Naive thymus-derived CD4-positive, alpha-beta T cell (primary cell): Measurements from ENCODE around the gene EVL. TPM values are rescaled to one million over a fixed set of nuclear protein-coding genes. Genes with fewer than 3 reads are reported as not detected.
A peak's percentile ranks its signal among the peaks of the same experiment; 100 is the strongest.

Experiments used
- ATAC-seq: fragments of 150-1000 bp; cut with Tn5 transposase; 2 replicates; pipeline ENCODE4 v1.10.0; 2021; ENCODE audit warnings: mild to moderate bottlenecking, moderate library complexity
- CTCF ChIA-PET: fragments of 350-600 bp; sonication (Branson Sonifier 250); formaldehyde crosslinking; loops from one replicate; lab custom pipeline; 2021; ENCODE audit warnings: antibody characterized with exemption; lab: Charles Lee
- POLR2A ChIA-PET: fragments of 350-600 bp; sonication (Branson Sonifier 250); formaldehyde crosslinking; loops from one replicate; lab custom pipeline; 2021; ENCODE audit warnings: antibody characterized with exemption, inconsistent platforms; lab: Charles Lee
- DNase-seq, 9 donors: peaks; one replicate each; pipeline versions ENCODE4 v3.0.0 to v3.0.0-alpha.2; 2020 to 2022; ENCODE audit warnings: mixed read lengths in 1 of 9
- H3K27ac ChIP-seq: one replicate; pipeline ENCODE4 v1.7.0; 2013; ENCODE audit warnings: mild to moderate bottlenecking, low read depth, low read length, moderate library complexity
- H3K27me3 ChIP-seq, 2 donors: one replicate each; pipeline ENCODE4 v1.7.0; 2013; ENCODE audit warnings: low read length in 2 of 2, mild to moderate bottlenecking in 2 of 2, moderate library complexity in 2 of 2; ENCODE audit not compliant: control insufficient read depth in 2 of 2, insufficient read depth in 2 of 2
- H3K36me3 ChIP-seq, 3 experiments: 1 replicate in 2 of 3; 2 replicates in 1 of 3; pipeline ENCODE4 v1.7.0; 2013; ENCODE audit warnings: low read length in 3 of 3, mild to moderate bottlenecking in 3 of 3, moderate library complexity in 1 of 3; ENCODE audit not compliant: insufficient read depth in 3 of 3, control insufficient read depth in 2 of 3
- H3K4me1 ChIP-seq, 2 donors: one replicate each; pipeline ENCODE4 v1.7.0; 2013; ENCODE audit warnings: low read length in 2 of 2, mild to moderate bottlenecking in 2 of 2, moderate library complexity in 1 of 2; ENCODE audit not compliant: control insufficient read depth in 2 of 2, insufficient read depth in 2 of 2
- H3K4me3 ChIP-seq: 2 replicates; pipeline ENCODE4 v1.7.0; 2013; ENCODE audit warnings: mild to moderate bottlenecking, low read length
- H3K9me3 ChIP-seq, 3 experiments: 1 replicate in 2 of 3; 2 replicates in 1 of 3; pipeline ENCODE4 v1.7.0; 2013; ENCODE audit warnings: low read length in 3 of 3; ENCODE audit not compliant: control insufficient read depth in 2 of 3
- H3K27ac Mint-ChIP-seq, 9 donors: one replicate each; pipeline ENCODE4 v1.8.0; 2020 to 2022; ENCODE audit warnings: mixed read lengths in 9 of 9, mild to moderate bottlenecking in 8 of 9, moderate library complexity in 5 of 9, inconsistent platforms in 2 of 9
- H3K27me3 Mint-ChIP-seq, 5 donors: one replicate each; pipeline ENCODE4 v1.8.0; 2021 to 2022; ENCODE audit warnings: mixed read lengths in 5 of 5, mild to moderate bottlenecking in 1 of 5
- H3K36me3 Mint-ChIP-seq, 5 donors: one replicate each; pipeline ENCODE4 v1.8.0; 2020 to 2022; ENCODE audit warnings: mixed read lengths in 5 of 5, mild to moderate bottlenecking in 3 of 5, inconsistent platforms in 1 of 5
- H3K4me1 Mint-ChIP-seq, 7 donors: one replicate each; pipeline ENCODE4 v1.8.0; 2020 to 2022; ENCODE audit warnings: mixed read lengths in 7 of 7, mild to moderate bottlenecking in 3 of 7, inconsistent platforms in 1 of 7
- H3K4me3 Mint-ChIP-seq, 10 donors: one replicate each; pipeline ENCODE4 v1.8.0; 2020 to 2022; ENCODE audit warnings: mild to moderate bottlenecking in 10 of 10, mixed read lengths in 10 of 10, moderate library complexity in 6 of 10, inconsistent platforms in 2 of 10
- H3K9me3 Mint-ChIP-seq, 11 donors: one replicate each; pipeline ENCODE4 v1.8.0; 2020 to 2022; ENCODE audit warnings: mixed read lengths in 11 of 11, mild to moderate bottlenecking in 4 of 11, inconsistent platforms in 1 of 11, moderate library complexity in 1 of 11
- intact Hi-C, 2 donors: fragments of 100-400 bp; cut with micrococcal nuclease; formaldehyde crosslinking; loops; one replicate each; pipeline ENCODE4 v1.15.1; 2023
- polyA plus RNA-seq, 2 donors: library from polyadenylated mRNA; unstranded; fragments of 300-500 nt; fragmentation: Illumina TruSeq; gene quantifications; one replicate each; pipeline ENCODE4 v1.2.3, GENCODE V29; 2021
- total RNA-seq, 6 experiments: library from RNA in 5 of 6; stranded (reverse) in 5 of 6; gene quantifications; 1 replicate in 5 of 6; 2 replicates in 1 of 6; pipeline ENCODE4 v1.2.3 and lab custom pipeline; 2021 to 2026

The EVL gene
- total and polyA plus RNA-seq, 7 experiments from 2014 or later: 163 to 1,469 (median 936) TPM

DNA sequence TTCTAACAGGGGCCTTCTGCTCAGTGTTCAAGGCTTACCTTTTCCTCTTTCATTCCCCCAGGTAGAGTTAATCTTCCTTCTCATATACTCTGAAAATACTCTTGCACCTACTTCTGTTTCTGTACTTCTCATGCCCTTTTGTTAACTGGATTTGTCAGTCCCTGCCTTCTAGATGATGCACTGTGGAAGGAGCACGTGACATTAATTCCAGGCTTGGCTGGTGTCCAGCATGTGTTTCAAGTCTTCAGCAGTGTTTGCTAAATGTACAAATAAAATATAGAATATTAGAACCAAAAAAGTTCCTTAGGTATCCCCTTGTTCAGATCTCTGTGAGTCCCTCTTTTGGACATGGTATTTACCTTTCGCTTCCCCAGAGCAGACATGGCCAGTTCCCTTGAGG lies 27.9 kb upstream of the EVL start:
- Mint-ChIP-seq H3K36me3 (peaks cover 0 to 2% (median 0%) of the 10 kb centered on the region in 5 donors), H3K27me3 (no peaks in the 10 kb centered on the region), H3K9me3 (peaks cover 0 to 2% (median 0%) of the 10 kb centered on the region in 11 donors), H3K4me1 (peaks cover 1 to 8% (median 6%) of the 10 kb centered on the region in 7 donors), H3K27ac (peak overlapping the region in 2 of 9 donors; percentile 3 to 84), H3K4me3 (no peak overlapping the region)
- no peaks in the 10 kb centered on the region for H3K36me3 ChIP-seq
- H3K4me1 ChIP-seq: no peaks in the 10 kb centered on the region
- intact Hi-C loops: no loop called here
- H3K27me3 ChIP-seq: no peaks in the 10 kb centered on the region
- no peak overlapping the region for H3K27ac ChIP-seq
- POLR2A ChIA-PET: no interaction called here
- DNase-seq: no peak
- no peak for ATAC-seq
- no peak overlapping the region for H3K4me3 ChIP-seq
- CTCF ChIA-PET: interaction anchor here (0.6 kb wide), 1 partner anchor 82 kb away, joined by 4 read pairs; no protein-coding TSS in a partner anchor
- H3K9me3 ChIP-seq: no peaks in the 10 kb centered on the region

DNA sequence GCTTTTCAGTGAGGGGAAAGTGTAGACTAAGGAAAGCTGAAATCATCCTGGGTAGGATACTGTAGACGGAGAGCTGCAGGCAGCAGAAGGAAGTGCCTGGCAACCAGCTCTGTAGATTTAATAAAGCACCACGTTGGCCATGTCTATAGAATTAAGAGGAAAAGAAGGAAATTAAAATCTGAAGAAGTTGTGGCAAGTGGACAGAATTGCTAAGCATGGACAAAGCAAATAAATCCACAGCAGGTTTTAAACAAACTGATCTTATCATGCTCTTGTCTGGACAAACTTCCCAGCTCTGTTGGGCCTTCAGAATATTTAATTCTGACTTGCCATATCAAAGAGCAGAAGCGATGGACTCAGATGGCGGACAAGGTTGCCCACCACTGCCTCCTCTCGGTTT lies 27.2 kb upstream of the EVL start:
- intact Hi-C loops: no loop called here
- peaks cover 0 to 8% (median 6%) of the 10 kb centered on the region in 7 donors for H3K4me1 Mint-ChIP-seq
- peaks cover 0 to 2% (median 0%) of the 10 kb centered on the region in 5 donors for H3K36me3 Mint-ChIP-seq
- Histone ChIP-seq H3K27me3 (no peaks in the 10 kb centered on the region), H3K36me3 (no peaks in the 10 kb centered on the region), H3K4me3 (no peak overlapping the region), H3K27ac (no peak overlapping the region), H3K9me3 (no peaks in the 10 kb centered on the region), H3K4me1 (no peaks in the 10 kb centered on the region)
- no peaks in the 10 kb centered on the region for H3K27me3 Mint-ChIP-seq
- ATAC-seq (no peak), DNase-seq (no peak)
- ChIA-PET CTCF (interaction anchor here (1.1 kb wide), 1 partner anchor 70 kb away, joined by 4 read pairs; no protein-coding TSS in a partner anchor), POLR2A (no interaction called here)
- H3K27ac Mint-ChIP-seq: no peak overlapping the region
- no peaks in the 10 kb centered on the region for H3K9me3 Mint-ChIP-seq
- no peak overlapping the region for H3K4me3 Mint-ChIP-seq

DNA sequence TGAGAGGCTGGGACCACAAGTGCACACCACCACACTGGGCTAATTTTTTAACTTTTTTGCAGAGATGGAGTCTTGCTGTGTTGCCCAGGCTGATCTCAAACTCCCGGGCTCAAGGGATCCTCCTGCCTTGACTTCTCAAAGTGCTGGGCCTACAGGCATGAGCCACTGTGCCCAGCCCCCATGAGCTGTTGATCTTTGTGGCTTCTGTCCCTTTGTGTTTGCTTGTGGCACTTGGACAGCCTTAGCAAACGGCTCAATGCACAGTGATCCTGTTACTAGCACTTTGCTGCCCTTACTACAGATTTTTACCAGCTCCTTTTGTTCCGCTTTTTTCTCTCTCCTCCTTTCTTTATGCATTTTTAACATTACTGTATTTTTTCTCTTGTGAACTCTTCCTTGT lies 25.3 kb upstream of the EVL start:
- Mint-ChIP-seq H3K36me3 (peaks cover 0 to 2% (median 0%) of the 10 kb centered on the region in 5 donors), H3K27me3 (no peaks in the 10 kb centered on the region), H3K4me3 (no peak overlapping the region), H3K27ac (peak overlapping the region in 3 of 9 donors; percentile 5 to 23 (median 8)), H3K9me3 (no peaks in the 10 kb centered on the region), H3K4me1 (peaks cover 0 to 8% (median 6%) of the 10 kb centered on the region in 7 donors)
- Histone ChIP-seq H3K27me3 (no peaks in the 10 kb centered on the region), H3K27ac (no peak overlapping the region), H3K9me3 (no peaks in the 10 kb centered on the region), H3K4me1 (no peaks in the 10 kb centered on the region), H3K36me3 (no peaks in the 10 kb centered on the region), H3K4me3 (no peak overlapping the region)
- no peak for DNase-seq
- ChIA-PET POLR2A (interaction anchor here (0.9 kb wide), 1 partner anchor 9 kb away, joined by 3 read pairs; no protein-coding TSS in a partner anchor), CTCF (interaction anchor here (1.1 kb wide), 1 partner anchor 39 kb away, joined by 3 read pairs; no protein-coding TSS in a partner anchor)
- ATAC-seq: no peak
- intact Hi-C loops: no loop called here

DNA sequence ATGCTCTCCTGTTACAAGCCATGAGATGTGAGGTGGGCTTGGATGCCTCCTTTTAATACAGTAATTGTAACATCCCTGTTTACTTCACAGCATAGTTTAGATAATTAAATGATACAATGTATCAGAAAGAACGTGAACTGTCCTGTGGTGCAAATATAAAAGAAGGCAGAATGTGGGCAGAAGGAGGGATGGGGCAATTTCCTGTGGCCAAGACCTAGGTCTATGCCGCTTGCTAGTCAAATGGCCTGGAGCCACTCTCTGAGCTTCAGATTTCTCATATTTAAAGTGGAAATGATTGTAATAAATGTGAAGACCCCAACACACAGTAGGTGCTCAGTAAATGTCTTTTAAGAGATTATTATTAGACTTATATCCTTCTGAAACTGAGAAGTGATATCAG lies 24.0 kb upstream of the EVL start:
- DNase-seq (no peak), ATAC-seq (no peak)
- H3K36me3 Mint-ChIP-seq: peaks cover 0 to 6% (median 0%) of the 10 kb centered on the region in 5 donors
- Histone ChIP-seq H3K36me3 (no peaks in the 10 kb centered on the region), H3K9me3 (no peaks in the 10 kb centered on the region), H3K27me3 (no peaks in the 10 kb centered on the region), H3K27ac (no peak overlapping the region), H3K4me1 (no peaks in the 10 kb centered on the region), H3K4me3 (no peak overlapping the region)
- H3K9me3 Mint-ChIP-seq: no peaks in the 10 kb centered on the region
- H3K27me3 Mint-ChIP-seq: no peaks in the 10 kb centered on the region
- peak overlapping the region in 1 of 9 donors; percentile 37 for H3K27ac Mint-ChIP-seq
- ChIA-PET CTCF (no interaction called here), POLR2A (no interaction called here)
- peaks cover 0 to 8% (median 7%) of the 10 kb centered on the region in 7 donors for H3K4me1 Mint-ChIP-seq
- intact Hi-C loops: no loop called here
- no peak overlapping the region for H3K4me3 Mint-ChIP-seq

DNA sequence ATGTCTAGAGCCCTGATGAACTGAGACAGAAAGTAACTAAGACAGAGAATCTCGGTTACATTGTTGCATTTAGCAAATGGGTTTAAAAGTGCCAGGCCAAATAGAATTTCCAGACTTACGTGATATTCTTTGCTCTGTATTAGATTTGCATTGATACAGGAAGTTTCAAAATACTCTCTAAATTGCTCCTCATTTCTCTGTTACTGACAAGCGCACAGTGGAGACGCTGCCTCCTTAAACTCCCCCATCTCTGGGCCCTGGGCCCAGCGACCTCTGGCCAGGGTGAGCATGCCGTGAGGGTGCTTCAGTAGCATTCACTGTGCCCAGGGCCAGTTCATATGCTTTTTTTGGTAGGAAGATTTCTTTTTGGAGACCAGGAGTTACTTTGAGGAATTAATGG lies 22.9 kb upstream of the EVL start:
- no peaks in the 10 kb centered on the region for H3K27me3 ChIP-seq
- Mint-ChIP-seq H3K9me3 (no peaks in the 10 kb centered on the region), H3K36me3 (peaks cover 0 to 6% (median 0%) of the 10 kb centered on the region in 5 donors), H3K4me3 (no peak overlapping the region), H3K27me3 (no peaks in the 10 kb centered on the region), H3K27ac (no peak overlapping the region), H3K4me1 (peaks cover 0 to 9% (median 7%) of the 10 kb centered on the region in 7 donors)
- no peak overlapping the region for H3K27ac ChIP-seq
- H3K36me3 ChIP-seq: no peaks in the 10 kb centered on the region
- H3K9me3 ChIP-seq: no peaks in the 10 kb centered on the region
- intact Hi-C loops: no loop called here
- ATAC-seq (no peak), DNase-seq (no peak)
- no peak overlapping the region for H3K4me3 ChIP-seq
- CTCF ChIA-PET: no interaction called here
- POLR2A ChIA-PET: no interaction called here
- H3K4me1 ChIP-seq: no peaks in the 10 kb centered on the region

DNA sequence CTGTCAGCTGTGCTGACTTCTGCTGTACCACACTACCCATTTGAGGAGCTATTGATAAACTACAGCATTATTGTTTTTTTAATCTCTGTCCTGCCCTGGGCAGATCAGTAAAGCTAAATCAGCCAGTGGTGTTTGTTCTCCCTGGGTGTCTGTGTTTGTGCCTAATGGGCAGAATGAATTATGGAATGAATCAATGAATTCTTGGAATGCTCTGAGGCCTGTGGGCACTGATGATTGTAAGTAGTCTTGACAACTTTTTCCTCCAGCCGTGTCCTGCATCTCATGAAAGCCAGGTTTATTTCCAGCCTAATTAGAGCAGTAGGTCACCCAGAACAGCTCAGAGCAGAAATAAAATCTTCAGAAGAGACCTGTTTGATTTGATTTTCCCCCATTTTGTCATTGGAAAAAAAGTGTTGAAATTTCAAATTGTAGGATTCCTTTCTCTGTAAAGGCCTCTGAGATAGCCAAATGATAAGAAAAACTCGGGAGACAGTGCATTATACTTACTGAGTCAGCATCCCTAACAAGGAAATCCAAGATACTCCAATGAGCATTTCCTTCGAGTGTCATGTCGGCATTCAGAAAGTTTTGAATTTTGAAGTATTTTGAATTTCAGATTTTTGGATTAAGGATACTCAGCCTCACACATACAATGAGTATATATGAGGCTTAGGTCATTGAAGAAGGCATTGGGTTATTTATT lies 19.4 kb upstream of the EVL start:
- no peak for ATAC-seq
- no peaks in the 10 kb centered on the region for H3K9me3 Mint-ChIP-seq
- no peak overlapping the region for H3K27ac Mint-ChIP-seq
- ChIA-PET CTCF (interaction anchor here (0.5 to 0.9 kb wide), 2 partner anchors 62 to 147 kb away, joined by 3 read pairs; no protein-coding TSS in a partner anchor), POLR2A (interaction anchor here (44.4 kb wide), 1 partner anchor 48 kb away, joined by 2344 read pairs; the partner anchor contains the start of gene EVL)
- Histone ChIP-seq H3K27ac (no peak overlapping the region), H3K4me1 (no peaks in the 10 kb centered on the region), H3K9me3 (no peaks in the 10 kb centered on the region), H3K4me3 (no peak overlapping the region), H3K27me3 (no peaks in the 10 kb centered on the region), H3K36me3 (no peaks in the 10 kb centered on the region)
- no peak for DNase-seq
- H3K27me3 Mint-ChIP-seq: no peaks in the 10 kb centered on the region
- H3K36me3 Mint-ChIP-seq: peaks cover 0 to 9% (median 0%) of the 10 kb centered on the region in 5 donors
- no peak overlapping the region for H3K4me3 Mint-ChIP-seq
- peaks cover 0 to 36% (median 6%) of the 10 kb centered on the region in 7 donors for H3K4me1 Mint-ChIP-seq
- intact Hi-C loops: no loop called here
